Neural cell (in vitro differentiated cells): ENCODE data around the gene CWC27.

Source experiments
- CTCF ChIP-seq: fragments of 450-650 bp; IDR thresholded peaks from 2 replicates; pipeline ENCODE4 v1.5.1; 2014; ENCODE audit warnings: antibody characterized with exemption, mild to moderate bottlenecking, moderate library complexity; ENCODE audit not compliant: poor library complexity, severe bottlenecking
- EP300 ChIP-seq: fragments of 450-650 bp; conservative IDR thresholded peaks from 2 replicates; pipeline ENCODE4 v1.6.1; 2014; ENCODE audit warnings: antibody characterized with exemption, mild to moderate bottlenecking, moderate library complexity; ENCODE audit not compliant: poor library complexity, severe bottlenecking
- EZH2 ChIP-seq: fragments of 200-600, 300-800 bp; shearing (Covaris generic), sonication (generic); IDR thresholded peaks from 2 replicates; pipeline ENCODE4 v1.6.1; 2014; ENCODE audit warnings: antibody characterized with exemption, low read length, borderline replicate concordance, mild to moderate bottlenecking; ENCODE audit not compliant: insufficient read depth, poor library complexity, severe bottlenecking
- MXI1 ChIP-seq: fragments of 450-650 bp; conservative IDR thresholded peaks from 2 replicates; pipeline ENCODE4 v1.6.1; 2014; ENCODE audit warnings: antibody characterized with exemption, mild to moderate bottlenecking; ENCODE audit not compliant: poor library complexity, severe bottlenecking

- TF ChIP-seq CTCF (no peak), EZH2 (no peak), MXI1 (no peak), EP300 (no peak)
Observed at GRCh38 chr5:64971513-64971912, 202.8 kb downstream of the CWC27 start.
